T47D (cell line): Measurements from ENCODE around the gene RPS10.

Experiments used
- DNase-seq, 2 experiments: peaks; one replicate each; pipeline versions ENCODE4 v3.0.0 to v3.0.0-alpha.2; 2011 to 2012; ENCODE audit warnings: low read depth in 1 of 2, low spot score in 1 of 2
- JUND ChIP-seq: IDR thresholded peaks from 2 replicates; pipeline ENCODE4 v1.6.1; 2012; ENCODE audit warnings: low read depth
- in situ Hi-C: cut with HindIII; loops from 2 replicates; pipeline ENCODE4 v1.10.0; 2016; ENCODE audit warnings: low sequenced_read_pairs, low pct_unique_long_range_greater_than_20kb

Gene RPS10

DNA sequence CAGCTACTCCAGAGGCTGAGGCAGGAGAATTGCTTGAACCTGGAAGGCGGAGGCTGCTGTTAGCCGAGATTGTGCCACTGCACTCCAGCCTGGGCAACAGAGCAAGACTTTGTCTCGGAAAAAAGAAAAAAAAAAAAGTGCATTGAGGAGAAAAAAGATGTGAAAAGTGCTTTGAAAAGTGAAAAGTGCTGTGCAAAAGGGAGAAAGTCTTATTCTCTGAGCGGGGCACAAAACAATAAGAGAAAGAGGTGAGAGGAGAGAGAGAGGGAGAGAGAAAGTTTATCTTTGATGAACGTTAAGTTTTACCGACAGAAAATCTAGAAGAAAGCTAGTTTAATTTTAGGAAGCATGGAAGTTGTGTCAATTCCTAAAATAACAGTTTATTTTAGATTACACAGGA lies 36.1 kb upstream of the RPS10 start:
- DNase-seq: no peak
- TF ChIP-seq JUND: no peak
- in situ Hi-C loops: no loop called here

DNA sequence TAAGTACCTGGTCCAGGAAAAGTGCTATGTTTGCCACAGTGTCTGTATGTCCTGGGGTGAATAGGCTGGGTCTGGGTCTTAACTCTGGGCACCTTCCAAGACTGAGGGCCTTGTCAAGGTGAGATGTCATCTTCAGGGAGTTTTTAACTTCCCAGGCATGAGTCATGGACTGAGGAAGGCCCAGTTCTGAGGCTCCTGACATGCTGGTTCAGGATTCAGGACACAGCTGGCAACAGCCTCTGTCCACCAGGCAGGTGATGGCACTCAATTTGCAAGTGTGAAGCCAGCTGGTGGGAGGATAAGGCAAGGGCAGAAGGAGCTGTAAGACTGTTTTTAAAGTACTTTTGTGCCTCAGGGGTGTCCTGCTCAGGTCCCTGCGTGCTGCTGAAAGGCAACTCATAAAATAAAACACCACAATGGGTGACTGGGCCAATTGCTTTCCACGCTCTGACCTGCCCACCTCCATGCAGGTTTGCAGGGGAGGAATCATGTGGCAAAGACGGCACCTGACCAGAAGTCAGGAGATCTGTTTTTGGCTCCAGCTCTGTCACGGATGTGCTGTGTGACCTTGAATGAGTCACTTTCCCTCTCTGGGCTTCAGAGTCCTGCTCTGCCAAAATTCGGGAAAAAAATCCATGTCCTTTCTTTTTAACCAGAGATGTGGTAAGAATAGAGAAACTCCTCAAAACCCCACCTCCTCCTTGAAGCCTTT lies 35.1 kb upstream of the RPS10 start:
- TF ChIP-seq JUND: no peak
- no peak for DNase-seq
- in situ Hi-C loops: no loop called here

DNA sequence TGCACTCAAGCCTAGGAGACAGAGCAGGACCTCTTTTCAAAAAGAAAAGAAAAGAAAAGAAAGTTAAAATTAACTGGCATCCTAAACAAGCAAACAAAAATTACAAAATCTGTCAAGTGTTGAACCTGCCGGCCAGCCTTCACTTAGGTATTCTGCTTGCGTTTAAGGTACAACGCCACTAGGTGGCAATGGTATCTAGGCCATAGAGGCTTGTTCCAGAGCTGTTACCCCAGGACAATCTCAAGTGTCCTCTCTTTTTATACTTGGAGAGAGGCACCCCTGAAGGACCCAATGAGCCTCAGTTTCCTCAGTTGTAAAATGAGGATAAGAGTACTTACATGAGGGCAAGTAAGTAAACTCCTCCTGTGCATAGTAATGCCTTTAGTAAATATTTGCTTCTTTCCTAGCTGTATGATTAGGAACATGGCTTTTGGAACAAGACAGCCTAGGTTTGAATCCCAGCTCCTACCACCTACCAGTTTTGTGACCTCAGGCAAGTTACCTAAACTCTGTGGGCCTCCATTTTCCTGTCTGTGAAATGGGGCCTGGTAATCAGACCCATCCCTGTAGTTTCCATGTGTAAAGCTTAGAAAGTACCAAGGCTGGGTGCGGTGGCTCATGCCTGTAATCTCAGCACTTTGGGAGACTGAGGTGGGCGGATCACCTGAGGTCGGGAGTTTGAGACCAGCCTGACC lies 34.2 kb upstream of the RPS10 start:
- TF ChIP-seq JUND: no peak
- peak; percentile 59 to 82 for DNase-seq
- in situ Hi-C loops: no loop called here

DNA sequence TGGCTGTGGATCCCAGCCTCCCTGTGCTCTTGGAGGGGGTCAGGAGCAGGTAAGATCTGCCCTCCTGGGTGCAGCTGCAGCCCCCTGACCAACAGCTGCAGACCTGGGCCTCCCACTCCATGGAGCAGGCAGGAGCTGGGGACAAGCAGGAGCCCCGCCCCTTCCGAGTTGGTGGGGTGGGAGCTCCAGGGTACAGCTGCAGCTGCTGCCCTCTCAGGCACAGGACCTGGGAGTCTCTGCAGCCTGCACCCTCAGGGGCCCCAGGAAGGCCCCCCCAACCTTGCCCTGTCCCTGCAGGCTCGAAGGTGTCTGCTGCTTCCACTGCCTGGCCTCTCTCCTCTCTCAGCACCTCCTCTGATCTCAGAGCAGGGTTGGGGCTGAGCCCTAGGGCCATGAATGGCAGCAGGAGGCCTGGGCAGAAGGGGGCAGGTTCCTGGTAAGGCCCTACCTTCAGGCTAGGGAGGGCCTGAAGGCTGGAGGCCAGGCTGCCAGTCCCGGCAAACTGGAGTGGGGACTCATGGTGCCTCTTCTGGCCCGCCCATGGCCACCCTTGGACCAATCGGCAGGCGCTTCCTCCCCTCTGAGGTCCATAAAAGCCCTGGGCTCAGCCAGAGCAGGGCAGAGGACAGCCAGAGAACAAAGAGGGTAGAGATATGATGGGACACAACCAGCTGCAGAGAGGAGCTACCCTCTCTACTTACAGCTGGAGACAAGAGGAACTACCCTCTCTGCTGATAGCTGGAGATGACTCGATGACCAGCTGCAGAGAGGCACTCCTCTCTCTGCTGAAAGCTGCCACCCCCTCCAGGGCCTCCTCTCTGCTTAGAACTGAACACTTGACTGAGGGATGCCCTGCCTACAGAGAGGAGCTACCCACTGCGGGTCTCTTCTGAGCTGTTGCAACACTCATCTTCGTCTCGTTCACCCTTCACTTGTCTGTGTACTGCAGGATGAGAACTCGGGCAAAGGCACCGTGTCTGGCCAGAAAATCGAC lies 32.2 kb upstream of the RPS10 start:
- DNase-seq: no peak
- in situ Hi-C loops: no loop called here
- no peak for TF ChIP-seq JUND

DNA sequence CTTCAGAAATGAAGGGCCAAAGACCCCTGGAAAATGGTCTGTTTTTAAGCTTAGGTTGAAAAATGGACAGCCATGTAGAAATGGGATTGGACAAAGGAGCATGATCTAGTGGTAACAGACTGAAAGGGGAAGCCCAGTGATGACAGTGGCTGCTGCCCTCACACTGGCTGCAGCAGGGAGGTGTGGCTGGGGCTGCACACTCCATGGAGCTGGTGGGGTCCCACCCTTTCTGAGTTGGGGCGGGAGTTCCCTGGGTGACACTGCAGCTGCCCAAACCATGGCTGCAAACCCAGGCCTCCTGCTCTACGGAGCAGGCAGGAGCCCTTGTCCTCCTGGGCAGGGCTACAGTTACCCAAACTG lies 31.5 kb upstream of the RPS10 start:
- no peak for DNase-seq
- TF ChIP-seq JUND: no peak
- in situ Hi-C loops: no loop called here

DNA sequence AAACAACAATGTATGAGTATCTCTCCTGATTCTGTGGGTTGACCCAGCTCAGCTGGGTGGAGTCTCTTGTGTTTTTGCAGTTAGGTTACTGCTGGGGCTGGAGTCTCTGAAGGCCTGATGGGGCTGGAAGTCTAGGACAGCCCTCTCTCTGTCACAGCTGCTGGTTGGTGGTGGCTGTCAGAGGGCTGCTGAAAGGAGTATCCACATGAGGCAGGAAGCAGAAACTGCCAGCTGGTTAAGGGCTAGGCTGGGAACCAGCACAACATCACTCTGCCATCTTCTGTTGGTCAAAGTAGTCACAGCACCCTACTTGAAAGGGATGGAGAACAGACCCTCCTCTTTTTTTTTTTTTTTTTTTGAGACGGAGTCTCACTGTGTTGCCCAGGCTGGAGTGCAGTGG lies 30.0 kb upstream of the RPS10 start:
- in situ Hi-C loops: no loop called here
- peak in 1 of 2 experiments; percentile 56 for DNase-seq
- no peak for TF ChIP-seq JUND

DNA sequence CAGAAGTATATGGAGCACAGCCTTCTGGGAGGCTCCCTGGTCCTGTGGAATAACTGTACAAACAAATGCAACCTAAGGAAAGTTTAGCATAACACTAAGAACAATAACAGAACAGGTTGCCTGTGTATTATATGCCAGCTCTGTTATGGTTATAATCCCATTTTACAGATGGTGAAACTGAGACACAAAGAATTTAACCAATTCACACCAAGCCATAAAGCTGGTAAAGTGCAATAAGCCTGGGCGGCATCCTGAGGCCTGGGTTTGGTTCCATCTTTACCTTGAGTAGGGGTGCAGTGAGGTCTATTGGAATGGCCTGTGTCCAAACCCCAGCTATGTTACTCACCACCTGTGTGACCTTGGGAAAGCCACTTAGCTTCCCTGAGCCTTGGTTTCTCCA lies 25.3 kb upstream of the RPS10 start:
- in situ Hi-C loops: no loop called here
- TF ChIP-seq JUND: no peak
- DNase-seq: no peak

DNA sequence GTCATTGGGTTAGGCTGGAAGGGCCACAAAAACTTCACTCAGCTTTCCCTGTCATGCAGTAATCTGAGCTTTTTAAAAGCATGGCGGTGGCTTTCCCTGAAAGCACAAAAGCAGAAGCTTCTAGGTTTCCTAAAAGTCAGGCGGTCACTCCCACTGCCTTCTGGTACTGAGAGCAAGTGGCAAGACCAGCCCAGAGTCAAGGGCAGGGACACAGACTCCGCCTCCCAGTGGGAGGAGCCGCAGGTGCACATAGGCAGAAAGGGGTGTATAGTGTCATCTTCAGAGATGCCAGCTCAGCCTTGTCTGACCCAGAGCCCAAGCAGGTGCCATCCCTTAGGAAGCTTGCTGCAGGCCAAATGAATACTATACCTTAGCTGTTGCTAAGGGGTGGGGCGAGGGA lies 22.0 kb upstream of the RPS10 start:
- TF ChIP-seq JUND: no peak
- DNase-seq: peak; percentile 67 to 82
- in situ Hi-C loops: no loop called here

DNA sequence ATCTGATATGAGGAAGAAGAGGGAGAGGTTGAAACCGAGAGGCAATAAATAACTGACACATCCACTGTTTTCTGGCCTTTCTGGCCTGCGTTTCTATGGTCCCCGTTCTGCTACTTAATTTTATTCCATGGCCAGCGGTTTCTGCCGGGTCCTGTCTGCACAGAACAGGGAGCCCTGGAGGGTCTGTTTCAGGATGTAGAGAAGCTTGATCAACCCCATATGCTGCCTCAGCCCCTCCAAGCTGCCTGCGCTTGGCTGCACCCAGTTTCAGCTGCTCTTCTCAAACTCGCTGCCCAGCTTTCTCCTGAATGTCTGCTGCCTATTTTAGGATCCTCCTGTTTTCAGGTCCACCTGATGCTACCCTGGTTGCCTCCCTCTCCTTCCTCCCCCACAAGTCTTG lies 21.5 kb upstream of the RPS10 start:
- in situ Hi-C loops: no loop called here
- DNase-seq: no peak
- no peak for TF ChIP-seq JUND

DNA sequence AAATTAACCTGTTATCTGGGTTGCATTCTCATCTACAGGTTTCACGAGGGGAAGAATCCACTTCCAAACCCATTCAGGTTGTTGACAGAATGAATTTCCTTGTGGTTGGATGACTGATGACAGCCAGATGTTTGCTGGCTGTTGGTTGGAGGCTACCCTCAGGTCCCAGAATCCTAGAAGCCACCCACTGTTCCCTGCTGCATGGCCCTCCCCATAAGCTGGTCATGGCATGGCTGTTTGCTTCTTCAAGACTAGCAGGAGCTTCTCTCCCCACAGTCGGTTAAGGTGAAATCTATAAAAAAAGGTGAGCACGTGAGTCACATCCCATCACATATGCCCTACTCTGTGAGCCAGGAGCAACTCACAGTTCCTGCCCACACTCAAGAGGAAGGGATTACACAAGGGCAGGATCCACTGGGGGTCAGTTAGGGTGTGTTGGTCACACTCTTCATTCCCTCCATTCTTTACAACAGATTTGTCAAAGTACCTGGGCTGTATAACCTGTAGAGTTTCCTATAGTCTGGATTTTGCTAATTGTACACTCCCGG lies 19.5 kb upstream of the RPS10 start:
- in situ Hi-C loops: no loop called here
- TF ChIP-seq JUND: no peak
- DNase-seq: no peak

DNA sequence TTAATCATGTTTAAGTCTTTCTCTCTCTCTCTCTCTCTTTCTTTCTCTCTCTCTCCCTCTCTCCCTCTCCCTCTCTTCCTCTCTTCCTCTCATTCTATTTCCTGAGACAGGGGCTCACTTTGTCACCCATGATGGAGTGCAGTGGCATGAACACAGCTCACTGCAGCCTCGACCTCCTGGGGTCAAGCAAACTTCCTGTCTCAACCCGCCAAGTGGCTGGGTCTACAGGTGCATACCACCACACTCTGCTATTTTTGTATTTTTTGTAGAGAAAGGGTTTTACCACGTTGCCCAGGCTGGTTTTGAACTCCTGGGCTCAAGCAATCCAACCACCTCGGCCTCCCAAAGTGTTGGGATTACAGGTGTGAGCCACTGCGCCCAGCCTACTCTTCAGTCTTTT lies 15.7 kb upstream of the RPS10 start:
- no peak for DNase-seq
- in situ Hi-C loops: no loop called here
- TF ChIP-seq JUND: no peak

DNA sequence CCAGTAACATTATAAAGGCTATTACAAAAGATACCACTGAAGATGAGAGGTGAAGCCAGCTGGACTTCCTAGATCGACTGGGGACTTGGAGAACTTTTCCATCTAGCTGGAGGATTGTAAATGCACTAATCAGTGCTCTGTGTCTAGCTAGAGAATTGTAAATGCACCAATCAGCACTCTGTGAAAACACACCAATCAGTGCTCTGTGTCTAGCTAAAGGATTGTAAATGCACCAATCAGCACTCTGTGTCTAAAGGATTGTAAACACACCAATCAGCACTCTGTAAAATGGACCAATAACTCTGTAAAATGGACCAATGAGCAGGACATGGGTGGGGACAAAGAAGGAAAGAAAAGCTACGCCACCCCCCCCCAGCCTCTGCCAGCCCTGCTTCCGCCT lies 13.6 kb upstream of the RPS10 start:
- no peak for DNase-seq
- TF ChIP-seq JUND: no peak
- in situ Hi-C loops: no loop called here
